Loucy (cell line): Measurements from ENCODE around the gene PTPMT1.
"Not testable (repeated sequence)": the region's sequence is repeated elsewhere in the genome, so short reads cannot be mapped to it uniquely, and the experiment has no call there.

Experiments
- H2AFZ ChIP-seq: fragments of 200-600 bp; sonication (generic); 2 replicates; pipeline ENCODE4 v1.6.0; 2016; ENCODE audit warnings: antibody characterized with exemption, mild to moderate bottlenecking, low read length, moderate library complexity
- H3F3A ChIP-seq: fragments of 200-600 bp; 2 replicates; pipeline ENCODE4 v1.6.0; 2016; ENCODE audit warnings: antibody characterized with exemption, low read depth, mild to moderate bottlenecking
- H3K27me3 ChIP-seq: fragments of 200-600 bp; sonication (generic); 2 replicates; pipeline ENCODE4 v1.6.1; 2014; ENCODE audit warnings: low read length, mild to moderate bottlenecking; ENCODE audit not compliant: insufficient read depth, poor library complexity, severe bottlenecking
- H3K36me3 ChIP-seq: fragments of 200-600 bp; sonication (generic); 2 replicates; pipeline ENCODE4 v1.6.1; 2016; ENCODE audit warnings: low read length; ENCODE audit not compliant: insufficient read depth
- H3K4me1 ChIP-seq: fragments of 200-600 bp; sonication (generic); 2 replicates; pipeline ENCODE4 v1.5.1; 2014; ENCODE audit warnings: low read length, mild to moderate bottlenecking; ENCODE audit not compliant: insufficient read depth, poor library complexity, severe bottlenecking
- H3K4me2 ChIP-seq: fragments of 200-600 bp; sonication (generic); 2 replicates; pipeline ENCODE4 v1.6.0; 2014; ENCODE audit warnings: antibody characterized with exemption, low read length, low read depth, mild to moderate bottlenecking; ENCODE audit not compliant: poor library complexity, severe bottlenecking
- H3K4me3 ChIP-seq: fragments of 200-600 bp; sonication (generic); 2 replicates; pipeline ENCODE4 v1.5.1; 2014; ENCODE audit warnings: low read length, mild to moderate bottlenecking, mixed read lengths; ENCODE audit not compliant: poor library complexity, severe bottlenecking
- H3K79me2 ChIP-seq: fragments of 200-600 bp; sonication (generic); 2 replicates; pipeline ENCODE4 v1.6.1; 2014; ENCODE audit warnings: low read length; ENCODE audit not compliant: insufficient read depth
- H3K9ac ChIP-seq: fragments of 200-600 bp; sonication (generic); 2 replicates; pipeline ENCODE4 v1.6.0; 2014; ENCODE audit warnings: mild to moderate bottlenecking, low read depth, low read length, moderate library complexity; ENCODE audit not compliant: poor library complexity, severe bottlenecking
- H3K9me2 ChIP-seq: fragments of 200-600 bp; sonication (generic); replicated peaks from 2 replicates; pipeline ENCODE4 v1.6.1; 2016; ENCODE audit warnings: low read depth, low read length, mixed read lengths
- H3K9me3 ChIP-seq: fragments of 200-600 bp; sonication (generic); 2 replicates; pipeline ENCODE4 v1.6.1; 2014; ENCODE audit warnings: mild to moderate bottlenecking, antibody characterized with exemption, low read length, low read depth; ENCODE audit not compliant: insufficient read depth
- H4K20me1 ChIP-seq: fragments of 200-600 bp; sonication (generic); 2 replicates; pipeline ENCODE4 v1.6.0; 2014; ENCODE audit warnings: antibody characterized with exemption, low read length, mild to moderate bottlenecking; ENCODE audit not compliant: insufficient read depth, poor library complexity, severe bottlenecking
- CTCF ChIP-seq: fragments of 200-600 bp; sonication (generic); conservative IDR thresholded peaks from 2 replicates; pipeline ENCODE4 v1.5.1; 2014; ENCODE audit warnings: mild to moderate bottlenecking, antibody characterized with exemption, low read length
- EZH2phosphoT487 ChIP-seq: fragments of 200-600 bp; IDR thresholded peaks from 2 replicates; pipeline ENCODE4 v1.6.1; 2018; ENCODE audit warnings: antibody characterized with exemption, mild to moderate bottlenecking, moderate library complexity, borderline replicate concordance

The PTPMT1 gene

GRCh38 chr11:47553406-47553743 is 12.0 kb upstream of the PTPMT1 start:
- H4K20me1 ChIP-seq = peaks cover 41% of the 10 kb centered on the region
- no peaks in the 10 kb centered on the region for H3F3A ChIP-seq
- H3K79me2 ChIP-seq = peaks cover 50% of the 10 kb centered on the region
- no peaks in the 10 kb centered on the region for H3K27me3 ChIP-seq
- no peaks in the 10 kb centered on the region for H3K9me3 ChIP-seq
- TF ChIP-seq EZH2phosphoT487 (no peak), CTCF (0 out of 2 replicates have a peak, but pooled peaks have one; percentile 21)
- peaks cover 25% of the 10 kb centered on the region for H3K4me1 ChIP-seq
- H3K4me2 ChIP-seq = peak overlapping the region; percentile 83
- H3K9me2 ChIP-seq = no peaks in the 10 kb centered on the region
- H3K4me3 ChIP-seq = peak overlapping the region; percentile 99
- peak overlapping the region; percentile 99 for H2AFZ ChIP-seq
- peak overlapping the region; percentile 95 for H3K9ac ChIP-seq
- no peaks in the 10 kb centered on the region for H3K36me3 ChIP-seq

- H2AFZ ChIP-seq, H3K4me1 ChIP-seq, H3K9ac ChIP-seq, H3K9me2 ChIP-seq, H4K20me1 ChIP-seq, H3K27me3 ChIP-seq, H3K4me3 ChIP-seq, H3K36me3 ChIP-seq, H3F3A ChIP-seq, H3K9me3 ChIP-seq, H3K4me2 ChIP-seq: not testable (repeated sequence)
- peaks cover 13% of the 10 kb centered on the region for H3K79me2 ChIP-seq
Observed at GRCh38 chr11:47557004-47557403, 8.4 kb upstream of the PTPMT1 start.

- H3K4me2 ChIP-seq = no peak overlapping the region
- no peaks in the 10 kb centered on the region for H3K79me2 ChIP-seq
- H3K4me1 ChIP-seq = no peaks in the 10 kb centered on the region
- TF ChIP-seq CTCF (no peak), EZH2phosphoT487 (no peak)
- H3K4me3 ChIP-seq = no peak overlapping the region
- no peaks in the 10 kb centered on the region for H3K27me3 ChIP-seq
- H3F3A ChIP-seq = no peaks in the 10 kb centered on the region
- no peaks in the 10 kb centered on the region for H3K36me3 ChIP-seq
- no peaks in the 10 kb centered on the region for H4K20me1 ChIP-seq
- no peaks in the 10 kb centered on the region for H3K9me3 ChIP-seq
- H3K9me2 ChIP-seq = no peaks in the 10 kb centered on the region
- H2AFZ ChIP-seq = no peak overlapping the region
- H3K9ac ChIP-seq = no peak overlapping the region
Observed at GRCh38 chr11:47558695-47559094, 6.7 kb upstream of the PTPMT1 start.

- Histone ChIP-seq H2AFZ (no peak overlapping the region), H3K27me3 (no peaks in the 10 kb centered on the region), H3K79me2 (peaks cover 12% of the 10 kb centered on the region), H3K4me2 (no peak overlapping the region), H3K9me3 (no peaks in the 10 kb centered on the region), H3K9me2 (no peaks in the 10 kb centered on the region), H3K4me1 (peaks cover 4% of the 10 kb centered on the region), H3K36me3 (no peaks in the 10 kb centered on the region), H3F3A (no peaks in the 10 kb centered on the region), H3K4me3 (no peak overlapping the region), H4K20me1 (no peaks in the 10 kb centered on the region), H3K9ac (no peak overlapping the region)
- TF ChIP-seq CTCF (no peak), EZH2phosphoT487 (no peak)
Observed at GRCh38 chr11:47560426-47560825, 5.0 kb upstream of the PTPMT1 start.

GRCh38 chr11:47562393-47562792 is 3.0 kb upstream of the PTPMT1 start:
- H3K9me2 ChIP-seq, H3K27me3 ChIP-seq, H4K20me1 ChIP-seq, H3K9ac ChIP-seq, H2AFZ ChIP-seq, H3K4me2 ChIP-seq, H3K36me3 ChIP-seq, H3K9me3 ChIP-seq, H3F3A ChIP-seq, H3K4me3 ChIP-seq: not testable (repeated sequence)
- Histone ChIP-seq H3K79me2 (peaks cover 31% of the 10 kb centered on the region), H3K4me1 (peaks cover 14% of the 10 kb centered on the region)
